ENCODE data around the gene CADPS2. TPM values are rescaled to one million over a fixed set of nuclear protein-coding genes. Genes with fewer than 3 reads are reported as not detected.

Gene CADPS2
- total and polyA plus RNA-seq, 2 of the 4 experiments (the other 2 are of a cell fraction) = 0.10 to 0.54 TPM

GRCh38 chr7:122438006-122438405 is 448.3 kb downstream of the CADPS2 start:
- in situ Hi-C loops (cut with MboI; ENCODE audit: low sequenced_read_pairs) = no loop called here
- H4K8ac ChIP-seq (ENCODE audit: low read depth in 2 of 2, low read length in 2 of 2) = no peak overlapping the region
- H4K20me1 ChIP-seq (ENCODE audit: insufficient read depth, low read length) = no peaks in the 10 kb centered on the region
- intact Hi-C loops (cut with micrococcal nuclease) = no loop called here
- no peak overlapping the region for H4K91ac ChIP-seq (ENCODE audit: insufficient read depth, low read depth, low read length)
- no peaks in the 10 kb centered on the region for H3K4me1 ChIP-seq (ENCODE audit: control insufficient read depth, insufficient read depth, low read length)
- H3K9ac ChIP-seq (ENCODE audit: low read depth, low read length) = no peak overlapping the region
- DNase-seq = no peak
- H2BK15ac ChIP-seq (ENCODE audit: low read depth, low read length) = no peak overlapping the region
- no peak for ATAC-seq (ENCODE audit: low read depth)
- no peak for TF ChIP-seq NFE2L2 (IDR thresholded peaks at IDR 0.05; ENCODE audit: low read depth, low read length)
- dilution Hi-C loops (cut with HindIII; ENCODE audit: low sequenced_read_pairs, unreplicated experiment) = no loop called here
- H3K4ac ChIP-seq (ENCODE audit: low read depth, low read length) = no peak overlapping the region
- ChIA-PET CTCF (no interaction called here), POLR2A (ENCODE audit: unreplicated experiment) (no interaction called here)
- no peaks in the 10 kb centered on the region for H3K9me1 ChIP-seq (ENCODE audit: insufficient read depth, low read length)
- no peak overlapping the region for H2BK120ac ChIP-seq (ENCODE audit: low read depth, low read length)
- no peaks in the 10 kb centered on the region for H3K79me1 ChIP-seq (ENCODE audit: low read depth in 1 of 2, low read length in 2 of 2)
- H3K56ac ChIP-seq (ENCODE audit: extremely low read depth, insufficient read depth, low read length) = no peak overlapping the region
- no TSS peak for BruUV-seq (replicated peaks)
- H3K36me3 ChIP-seq (ENCODE audit: control insufficient read depth, insufficient read depth, low read length) = no peaks in the 10 kb centered on the region
- H2AFZ ChIP-seq (replicated peaks; ENCODE audit: low read length, poor library complexity) = no peak overlapping the region
- H2BK20ac ChIP-seq (ENCODE audit: low read depth, low read length) = no peak overlapping the region
- H3K4me2 ChIP-seq (ENCODE audit: low read depth, low read length) = no peak overlapping the region
- no peak overlapping the region for H3K18ac ChIP-seq (ENCODE audit: low read depth, low read length)
- H2AK5ac ChIP-seq (ENCODE audit: low read depth, low read length) = no peak overlapping the region
- no peak overlapping the region for H3K4me3 ChIP-seq (ENCODE audit: insufficient read depth, low read depth, low read length)
- H2AK9ac ChIP-seq (replicated peaks; ENCODE audit: low read depth, low read length, poor library complexity) = no peak overlapping the region
- H3K9me3 ChIP-seq (ENCODE audit: control insufficient read depth, insufficient read depth, low read length) = no peaks in the 10 kb centered on the region
- no peak overlapping the region for H3K23ac ChIP-seq (ENCODE audit: low read depth, low read length)
- H3K27ac ChIP-seq (ENCODE audit: insufficient read depth, low read length) = no peak overlapping the region
- no peak overlapping the region for H4K5ac ChIP-seq (ENCODE audit: low read depth, low read length)
- H3K14ac ChIP-seq (replicated peaks; ENCODE audit: low read depth, low read length) = no peak overlapping the region
- no peak overlapping the region for H2BK5ac ChIP-seq (ENCODE audit: low read depth, low read length, poor library complexity, severe bottlenecking)
- WGBS, 2 experiments (ENCODE audit: extremely low coverage in 2 of 2, insufficient read length in 1 of 2) = no CpG with 5 or more reads among the region's 3 CpGs
- H3K27me3 ChIP-seq (ENCODE audit: control insufficient read depth, insufficient read depth, low read length) = no peaks in the 10 kb centered on the region
